Stimulated activated CD4-positive, alpha-beta T cell treated with anti-CD3 and anti-CD28 coated beads, Interleukin-15, amount 100 ng/mL, for 48 hours (primary cell): ENCODE data around the gene FBLIM1.
"Not testable (repeated sequence)": the region's sequence is repeated elsewhere in the genome, so short reads cannot be mapped to it uniquely, and the experiment has no call there.

Source experiments
- DNase-seq, 2 donors: peaks; one replicate each; pipeline ENCODE4 v3.0.0-alpha.2; 2020; ENCODE audit warnings: low read depth in 2 of 2

Gene FBLIM1

GRCh38 chr1:15768388-15768787 is 9.8 kb downstream of the FBLIM1 start:
- no peak for DNase-seq

- DNase-seq, result no peak
Measured at GRCh38 chr1:15770313-15770962, 11.8 kb downstream of the FBLIM1 start.

GRCh38 chr1:15771836-15772515 is 13.4 kb downstream of the FBLIM1 start:
- DNase-seq, result no peak

GRCh38 chr1:15775706-15776105 is 17.1 kb downstream of the FBLIM1 start:
- DNase-seq, result no peak

GRCh38 chr1:15777909-15778707 is 19.5 kb downstream of the FBLIM1 start:
- DNase-seq, result no peak

GRCh38 chr1:15785683-15786082 is 27.1 kb downstream of the FBLIM1 start:
- no peak for DNase-seq

GRCh38 chr1:15786581-15786980 is 28.0 kb downstream of the FBLIM1 start:
- no peak for DNase-seq

- no peak for DNase-seq
Measured at GRCh38 chr1:15788624-15789301, 30.2 kb downstream of the FBLIM1 start.

- DNase-seq, result no peak
Measured at GRCh38 chr1:15796086-15796462, 37.5 kb downstream of the FBLIM1 start.

GRCh38 chr1:15797614-15798390 is 39.2 kb downstream of the FBLIM1 start:
- no peak for DNase-seq

- peak in 1 of 2 donors; percentile 12 for DNase-seq
Measured at GRCh38 chr1:15799004-15799867, 40.6 kb downstream of the FBLIM1 start.

GRCh38 chr1:15799928-15800835 is 41.6 kb downstream of the FBLIM1 start:
- DNase-seq, result no peak

- no peak for DNase-seq
Measured at GRCh38 chr1:15802234-15802965, 43.8 kb downstream of the FBLIM1 start.

- no peak for DNase-seq
Measured at GRCh38 chr1:15803380-15803779, 44.8 kb downstream of the FBLIM1 start.

GRCh38 chr1:15804060-15804459 is 45.5 kb downstream of the FBLIM1 start:
- DNase-seq, result no peak

- DNase-seq, result no peak
Measured at GRCh38 chr1:15807121-15807520, 48.5 kb downstream of the FBLIM1 start.

- DNase-seq, result not testable (repeated sequence)
Measured at GRCh38 chr1:15807549-15807948, 49.0 kb downstream of the FBLIM1 start, which contains the start of gene UQCRHL. TSS of gene UQCRHL (minus strand) at chr1:15807649. CDS start at chr1:15807649, 0 bp downstream.

GRCh38 chr1:15808955-15809354 is 50.4 kb downstream of the FBLIM1 start:
- no peak for DNase-seq

- DNase-seq, result no peak
Measured at GRCh38 chr1:15810073-15810472, 51.5 kb downstream of the FBLIM1 start.
